KG1 (cell line): Measurements from ENCODE around the gene GRB7.
"Not testable (repeated sequence)": the region's sequence is repeated elsewhere in the genome, so short reads cannot be mapped to it uniquely, and the experiment has no call there.

Source experiments
- DNase-seq: peaks from one replicate; lab custom pipeline; 2025; lab: John Stamatoyannopoulos, UW

Gene GRB7

GRCh38 chr17:39736319-39737165, 1.2 kb upstream of the GRB7 start:
- no peak for DNase-seq

GRCh38 chr17:39737206-39737759, 455 bp upstream of the GRB7 start:
- DNase-seq = no peak

DNA sequence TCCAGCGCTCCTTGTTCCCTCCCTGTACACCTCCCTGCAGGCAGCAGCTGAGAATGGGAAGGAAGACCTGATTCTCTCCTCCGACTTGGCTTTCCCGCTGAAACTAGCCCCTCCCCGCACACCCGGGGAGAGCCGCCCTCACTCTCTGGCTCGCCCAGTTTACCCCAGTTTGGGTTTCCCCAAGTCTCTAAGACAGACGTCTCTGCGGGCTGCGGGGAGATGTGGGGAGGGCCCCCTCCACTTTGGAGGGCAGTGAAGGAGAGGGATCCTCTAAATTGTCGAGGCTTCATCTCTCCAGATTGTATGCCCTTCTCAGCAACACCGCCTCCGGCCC, 797 bp downstream of the GRB7 start:
- no peak for DNase-seq

GRCh38 chr17:39738983-39739884, 1.5 kb downstream of the GRB7 start:
- DNase-seq = no peak

- no peak for DNase-seq
Measured at GRCh38 chr17:39739885-39740356, 2.2 kb downstream of the GRB7 start.

GRCh38 chr17:39740357-39741111, 2.8 kb downstream of the GRB7 start:
- DNase-seq = no peak

- no peak for DNase-seq
Measured at GRCh38 chr17:39742126-39742855, 4.6 kb downstream of the GRB7 start.

- no peak for DNase-seq
Measured at GRCh38 chr17:39742856-39743436, 5.2 kb downstream of the GRB7 start.

GRCh38 chr17:39744075-39744835, 6.5 kb downstream of the GRB7 start:
- DNase-seq = no peak

- no peak for DNase-seq
Measured at GRCh38 chr17:39744836-39745215, 7.1 kb downstream of the GRB7 start.

- no peak for DNase-seq
Measured at GRCh38 chr17:39745335-39746144, 7.8 kb downstream of the GRB7 start.

DNA sequence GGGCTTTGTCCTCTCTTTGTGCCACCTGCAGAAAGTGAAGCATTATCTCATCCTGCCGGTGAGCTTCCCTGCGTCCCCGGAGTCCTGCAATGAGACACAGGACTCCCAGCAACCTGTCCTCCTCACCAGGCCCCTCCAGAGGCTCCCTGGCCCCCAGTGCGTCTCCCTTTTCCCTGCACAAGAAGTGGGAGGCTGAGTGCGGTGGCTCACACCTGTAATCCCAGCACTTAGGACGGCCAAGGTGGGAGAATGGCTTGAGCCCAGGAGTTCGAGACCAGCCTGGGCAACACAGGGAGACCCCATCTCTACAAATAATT, 8.4 kb downstream of the GRB7 start:
- no peak for DNase-seq

DNA sequence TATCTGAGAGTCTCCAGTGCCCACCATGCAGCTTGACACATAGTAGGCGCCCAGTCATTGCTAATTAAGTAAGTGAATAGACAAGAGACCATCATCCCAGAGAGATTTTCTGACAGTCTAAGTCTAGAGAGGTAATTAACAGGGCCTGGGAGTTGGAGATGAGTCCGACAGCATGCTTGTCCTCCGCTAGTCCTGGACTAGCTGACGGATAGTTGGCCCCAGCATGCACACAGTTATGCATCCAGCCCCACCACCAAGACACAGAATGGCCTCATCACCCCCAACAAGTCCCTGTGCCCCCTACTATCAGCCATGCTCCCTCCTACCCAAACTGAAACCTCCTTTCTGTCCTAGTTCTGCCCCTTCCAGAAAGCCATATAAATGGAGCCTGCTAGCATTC, 10.0 kb downstream of the GRB7 start:
- DNase-seq = no peak

DNA sequence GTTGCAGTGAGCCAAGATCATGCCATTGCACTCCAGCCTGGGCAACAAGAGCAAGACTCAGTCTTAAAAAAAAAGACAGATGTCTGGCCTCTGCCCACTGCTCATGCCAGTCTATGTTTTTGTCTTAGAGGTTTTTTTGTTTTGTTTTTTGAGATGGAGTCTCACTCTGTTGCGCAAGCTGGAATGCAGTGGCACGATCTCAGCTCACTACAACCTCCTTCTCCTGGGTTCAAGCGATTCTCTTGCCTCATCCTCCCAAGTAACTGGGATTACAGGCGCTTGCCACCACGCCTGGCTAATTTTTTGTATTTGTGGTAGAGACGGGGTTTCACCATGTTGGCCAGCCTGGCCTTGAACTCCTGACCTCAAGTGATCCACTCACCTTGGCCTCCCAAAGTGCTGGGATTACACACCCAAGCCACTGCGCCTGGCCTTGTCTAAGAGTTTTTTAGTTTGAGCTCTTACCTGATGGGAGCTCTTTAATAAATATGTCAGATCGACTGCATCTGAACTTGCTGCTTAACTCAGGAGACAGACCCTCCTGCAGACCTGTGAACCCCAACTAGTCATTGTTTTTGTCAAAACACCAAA, 10.8 kb downstream of the GRB7 start:
- not testable (repeated sequence) for DNase-seq

DNA sequence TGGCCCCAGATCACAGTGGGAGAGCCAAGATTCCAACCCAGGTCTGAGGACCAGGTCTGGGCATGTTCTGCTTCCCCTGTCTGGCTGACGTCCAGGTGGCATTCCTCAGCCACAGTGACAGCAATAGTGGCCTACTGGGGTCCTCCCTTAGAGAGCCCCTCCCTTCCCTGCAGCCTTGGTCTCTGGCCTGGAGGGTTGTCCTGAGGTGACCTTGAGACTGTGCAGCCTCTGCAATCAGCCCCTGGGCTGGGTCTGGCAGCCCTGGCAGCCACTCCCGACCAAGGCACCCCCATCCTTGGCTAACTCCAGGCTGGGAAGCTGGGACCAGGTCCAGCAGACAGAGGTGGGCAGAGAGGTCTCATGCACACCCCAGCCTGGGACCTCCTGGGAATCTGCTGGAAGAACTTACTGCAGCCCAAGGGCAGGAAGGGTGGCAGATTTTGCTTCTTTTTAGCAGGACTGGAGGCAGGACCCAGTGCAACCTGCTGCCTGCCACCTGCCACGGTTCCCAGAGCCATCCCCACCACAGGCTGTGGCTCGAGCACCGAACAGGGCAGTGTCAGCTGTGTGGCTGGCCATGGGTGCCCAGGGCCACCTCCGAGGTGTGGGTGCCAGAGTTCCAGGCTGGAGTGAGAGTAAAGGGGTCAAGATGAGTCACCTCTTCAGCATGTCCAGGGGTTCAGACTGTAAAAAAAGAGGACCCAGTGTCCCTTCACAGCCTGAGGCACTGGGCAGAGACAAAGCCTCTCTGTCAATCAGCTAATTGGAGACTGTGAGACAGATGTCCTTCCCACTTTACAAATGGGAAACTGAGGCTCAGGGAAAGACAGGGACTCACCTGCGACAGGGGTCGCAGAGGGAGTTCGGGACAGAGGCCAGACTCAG, 12.6 kb downstream of the GRB7 start:
- no peak for DNase-seq

DNA sequence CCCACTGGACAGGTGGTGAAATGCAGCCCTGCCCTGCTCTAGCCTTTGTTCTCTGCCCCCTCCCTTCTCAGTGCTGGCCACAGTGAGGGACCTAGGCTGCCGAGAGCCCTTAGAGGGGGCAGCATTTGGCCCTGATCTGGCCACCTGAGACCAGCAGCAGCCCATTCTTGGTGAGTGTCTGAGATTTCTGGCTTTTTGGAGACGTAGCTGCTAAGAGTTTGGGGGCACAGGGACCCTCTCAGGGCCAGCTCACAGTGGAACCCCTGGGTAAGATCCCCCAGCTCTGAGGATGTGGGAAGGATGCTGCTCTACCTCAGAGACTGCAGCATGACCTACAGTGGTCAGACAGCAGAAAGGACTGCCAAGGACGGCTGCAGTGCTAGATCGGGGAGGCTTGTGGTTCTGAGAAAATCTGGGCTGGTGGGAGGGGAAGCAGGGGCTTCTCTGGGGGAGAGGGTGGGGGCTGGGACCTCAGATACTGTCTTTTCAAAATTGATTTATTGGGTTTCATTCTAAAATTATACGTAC, 13.3 kb downstream of the GRB7 start:
- DNase-seq = no peak

DNA sequence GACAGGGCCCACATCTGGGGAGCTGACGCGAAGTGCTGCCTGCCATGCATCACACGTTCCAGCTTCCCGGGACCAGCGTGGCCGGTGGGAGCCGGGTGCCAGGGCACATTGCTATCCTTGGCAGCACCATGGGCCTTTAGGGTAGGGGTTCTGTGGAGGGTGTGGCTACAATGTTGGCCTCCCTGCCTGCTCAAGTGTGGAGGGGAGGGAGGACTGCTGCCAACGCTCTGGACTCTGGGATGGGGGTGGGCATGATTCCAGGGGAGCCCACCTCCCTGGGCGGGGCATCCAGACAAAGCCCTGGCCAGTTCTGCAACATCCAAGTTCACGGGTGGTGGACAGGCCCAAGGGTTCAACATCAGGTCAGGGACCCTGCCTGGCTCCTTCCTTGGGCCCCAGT, 13.9 kb downstream of the GRB7 start:
- no peak for DNase-seq
